PC-3 (cell line): ENCODE data around the gene PSMD4. TPM values are rescaled to one million over a fixed set of nuclear protein-coding genes. Genes with fewer than 3 reads are reported as not detected.
"Not testable (repeated sequence)": the region's sequence is repeated elsewhere in the genome, so short reads cannot be mapped to it uniquely, and the experiment has no call there.

Experiments used
- ATAC-seq: fragments of 200-7000 bp; cut with Tn5 transposase; 2 replicates; pipeline ENCODE4 v1.9.1; 2020; ENCODE audit warnings: mild to moderate bottlenecking, moderate library complexity
- BruUV-seq: library from RNA; stranded (reverse); fragments of 400-500 nt; replicated peaks from 2 replicates; lab custom pipeline; 2021; lab: Mats Ljungman, UMichigan
- CTCF ChIA-PET: fragments of 300-600 bp; sonication (Branson Sonifier 250); formaldehyde crosslinking; loops from one replicate; lab custom pipeline; 2022; ENCODE audit warnings: antibody characterized with exemption; lab: Charles Lee
- POLR2A ChIA-PET: fragments of 300-600 bp; sonication (Branson Sonifier 250); formaldehyde crosslinking; loops from one replicate; lab custom pipeline; 2022; ENCODE audit warnings: antibody characterized with exemption; ENCODE audit not compliant: unreplicated experiment; lab: Charles Lee
- DNase-seq: peaks from one replicate; pipeline ENCODE4 v3.0.0-alpha.2; 2015
- H2AFZ ChIP-seq: fragments of 300-600 bp; sonication (generic); 2 replicates; pipeline ENCODE4 v1.6.0; 2016; ENCODE audit warnings: antibody characterized with exemption, low read length
- H3F3A ChIP-seq: fragments of 300-600 bp; sonication (generic); one replicate; pipeline ENCODE4 v1.6.0; 2017; ENCODE audit warnings: antibody characterized with exemption, low read length, control low read depth, mild to moderate bottlenecking; ENCODE audit not compliant: unreplicated experiment
- H3K27ac ChIP-seq: fragments of 300-600 bp; sonication (generic); 2 replicates; pipeline ENCODE4 v1.5.1; 2016; ENCODE audit warnings: mild to moderate bottlenecking, low read length
- H3K27me3 ChIP-seq: fragments of 300-600 bp; sonication (generic); 2 replicates; pipeline ENCODE4 v1.6.1; 2016; ENCODE audit warnings: low read length, mixed read lengths
- H3K36me3 ChIP-seq: fragments of 300-600 bp; sonication (generic); 2 replicates; pipeline ENCODE4 v1.6.1; 2016; ENCODE audit warnings: low read depth, mixed run types, low read length, mixed read lengths
- H3K4me1 ChIP-seq: fragments of 300-600 bp; sonication (generic); 2 replicates; pipeline ENCODE4 v1.5.1; 2016; ENCODE audit warnings: low read length; ENCODE audit not compliant: insufficient read depth
- H3K4me2 ChIP-seq: fragments of 300-600 bp; sonication (generic); 2 replicates; pipeline ENCODE4 v1.6.0; 2016; ENCODE audit warnings: low read length
- H3K4me3 ChIP-seq: fragments of 300-600 bp; sonication (generic); 2 replicates; pipeline ENCODE4 v1.5.1; 2016; ENCODE audit warnings: mild to moderate bottlenecking, low read length, mixed read lengths
- H3K79me2 ChIP-seq: fragments of 300-600 bp; sonication (generic); 2 replicates; pipeline ENCODE4 v1.6.1; 2017; ENCODE audit warnings: low read length, mixed read lengths
- H3K9ac ChIP-seq: fragments of 300-600 bp; sonication (generic); 2 replicates; pipeline ENCODE4 v1.6.0; 2016; ENCODE audit warnings: mild to moderate bottlenecking, low read length
- H3K9me2 ChIP-seq: fragments of 300-600 bp; sonication (generic); replicated peaks from 2 replicates; pipeline ENCODE4 v1.6.1; 2016; ENCODE audit warnings: mixed run types, low read length, mixed read lengths
- H3K9me3 ChIP-seq: fragments of 300-600 bp; sonication (generic); 2 replicates; pipeline ENCODE4 v1.6.1; 2016; ENCODE audit warnings: low read length, mixed read lengths
- H4K20me1 ChIP-seq: fragments of 300-600 bp; sonication (generic); 2 replicates; pipeline ENCODE4 v1.6.1; 2016; ENCODE audit warnings: low read length, mixed read lengths
- CTCF ChIP-seq: fragments of 300-600 bp; sonication (generic); conservative IDR thresholded peaks from 2 replicates; pipeline ENCODE4 v1.5.1; 2017; ENCODE audit warnings: antibody characterized with exemption, low read depth, mild to moderate bottlenecking, low read length
- EZH2 ChIP-seq: fragments of 300-600 bp; sonication (generic); IDR thresholded peaks from one replicate; pipeline ENCODE4 v1.6.1; 2017; ENCODE audit warnings: antibody characterized with exemption, mild to moderate bottlenecking, low read length; ENCODE audit not compliant: unreplicated experiment
- EZH2phosphoT487 ChIP-seq: fragments of 300-600 bp; sonication (generic); IDR thresholded peaks from 2 replicates; pipeline ENCODE4 v1.6.1; 2018; ENCODE audit warnings: mild to moderate bottlenecking, antibody characterized with exemption, low read length, borderline replicate concordance
- intact Hi-C: fragments of 100-400 bp; cut with micrococcal nuclease; formaldehyde crosslinking; loops from 2 replicates; pipeline ENCODE4 v1.9.0; 2023
- total RNA-seq: library from RNA; depleted of rRNA; stranded (reverse); fragments of >200 nt; gene quantifications from 2 replicates; pipeline ENCODE4 v1.2.3, GENCODE V29; 2014

PSMD4 gene
- total RNA-seq, 1 experiment from 2014 or later: 404 TPM

- ChIA-PET POLR2A (no interaction called here), CTCF (no interaction called here)
- H3K9ac ChIP-seq: no peak overlapping the region
- DNase-seq: no peak
- no peaks in the 10 kb centered on the region for H3K27me3 ChIP-seq
- H4K20me1 ChIP-seq: no peaks in the 10 kb centered on the region
- H3K79me2 ChIP-seq: no peaks in the 10 kb centered on the region
- H3F3A ChIP-seq: no peaks in the 10 kb centered on the region
- no peaks in the 10 kb centered on the region for H3K9me3 ChIP-seq
- intact Hi-C loops: no loop called here
- peaks cover 7% of the 10 kb centered on the region; the same call in 1 of the 2 replicates for H3K36me3 ChIP-seq
- no peak overlapping the region for H3K27ac ChIP-seq
- H3K4me1 ChIP-seq: no peaks in the 10 kb centered on the region
- no peaks in the 10 kb centered on the region for H3K9me2 ChIP-seq
- H3K4me2 ChIP-seq: no peak overlapping the region
- TF ChIP-seq EZH2phosphoT487 (no peak), CTCF (no peak), EZH2 (no peak)
- BruUV-seq: no TSS peak
- ATAC-seq: no peak
- H3K4me3 ChIP-seq: no peak overlapping the region
- H2AFZ ChIP-seq: no peak overlapping the region
Measured at GRCh38 chr1:151273924-151274466, 19.5 kb downstream of the PSMD4 start.

- H3K4me3 ChIP-seq, POLR2A ChIA-PET, H3K27ac ChIP-seq, CTCF ChIA-PET, H3F3A ChIP-seq, H3K36me3 ChIP-seq, intact Hi-C loops, H3K27me3 ChIP-seq, DNase-seq, H3K9me2 ChIP-seq, H3K4me1 ChIP-seq, H3K4me2 ChIP-seq, H2AFZ ChIP-seq, ATAC-seq, BruUV-seq, H3K9ac ChIP-seq, H4K20me1 ChIP-seq, H3K9me3 ChIP-seq, H3K79me2 ChIP-seq: not testable (repeated sequence)
Measured at GRCh38 chr1:151275341-151275740, 20.8 kb downstream of the PSMD4 start.

GRCh38 chr1:151277249-151277648, 22.7 kb downstream of the PSMD4 start:
- H3K9me2 ChIP-seq: no peaks in the 10 kb centered on the region
- intact Hi-C loops: no loop called here
- ChIA-PET CTCF (no interaction called here), POLR2A (no interaction called here)
- H3K36me3 ChIP-seq: no peaks in the 10 kb centered on the region
- DNase-seq (no peak), ATAC-seq (no peak)
- BruUV-seq: no TSS peak
- H3K79me2 ChIP-seq: no peaks in the 10 kb centered on the region
- no peak overlapping the region for H3K9ac ChIP-seq
- no peak overlapping the region for H3K4me2 ChIP-seq
- H3K4me3 ChIP-seq: no peak overlapping the region
- TF ChIP-seq EZH2phosphoT487: no peak
- no peak for TF ChIP-seq CTCF
- TF ChIP-seq EZH2: no peak
- H3F3A ChIP-seq: no peaks in the 10 kb centered on the region
- H3K27ac ChIP-seq: no peak overlapping the region
- H3K9me3 ChIP-seq: no peaks in the 10 kb centered on the region
- no peaks in the 10 kb centered on the region for H3K27me3 ChIP-seq
- no peaks in the 10 kb centered on the region for H4K20me1 ChIP-seq
- H2AFZ ChIP-seq: no peak overlapping the region
- 0 out of 2 replicates have a peak, but pooled peaks cover 3% of the 10 kb centered on the region for H3K4me1 ChIP-seq
